Mesendoderm (in vitro differentiated cells): ENCODE measurements around the gene ORM2.
"Not testable (repeated sequence)": the region's sequence is repeated elsewhere in the genome, so short reads cannot be mapped to it uniquely, and the experiment has no call there.

ENCODE experiments used
- DNase-seq: peaks from one replicate; pipeline ENCODE4 v3.0.0; 2013
- H2AK5ac ChIP-seq: 2 replicates; pipeline ENCODE4 v1.6.1; 2013; ENCODE audit warnings: low read length, inconsistent platforms
- H2BK120ac ChIP-seq: 2 replicates; pipeline ENCODE4 v1.6.1; 2013; ENCODE audit warnings: low read depth, mild to moderate bottlenecking, low read length, moderate library complexity, mixed read lengths
- H2BK15ac ChIP-seq: replicated peaks from 2 replicates; pipeline ENCODE4 v1.6.1; 2013; ENCODE audit warnings: low read depth, mild to moderate bottlenecking, moderate library complexity
- H2BK5ac ChIP-seq: 2 replicates; pipeline ENCODE4 v1.6.1; 2013; ENCODE audit warnings: low read length, inconsistent platforms
- H3K18ac ChIP-seq: 2 replicates; pipeline ENCODE4 v1.6.1; 2013; ENCODE audit warnings: mild to moderate bottlenecking, low read length, mixed read lengths
- H3K23ac ChIP-seq: one replicate; pipeline ENCODE4 v1.6.1; 2013; ENCODE audit warnings: low read length
- H3K27ac ChIP-seq: 2 replicates; pipeline ENCODE4 v1.5.1; 2013; ENCODE audit warnings: low read depth, mild to moderate bottlenecking, inconsistent platforms, low read length, moderate library complexity
- H3K27me3 ChIP-seq: 2 replicates; pipeline ENCODE4 v1.6.1; 2013; ENCODE audit warnings: low read length, control low read depth, mild to moderate bottlenecking, inconsistent platforms; ENCODE audit not compliant: insufficient read depth, poor library complexity
- H3K36me3 ChIP-seq: 2 replicates; pipeline ENCODE4 v1.6.1; 2013; ENCODE audit warnings: low read length, inconsistent platforms; ENCODE audit not compliant: control insufficient read depth, insufficient read depth
- H3K4ac ChIP-seq: one replicate; pipeline ENCODE4 v1.6.1; 2013; ENCODE audit warnings: low read depth, mild to moderate bottlenecking, low read length, moderate library complexity
- H3K4me1 ChIP-seq: 2 replicates; pipeline ENCODE4 v1.6.1; 2013; ENCODE audit warnings: low read depth, low read length, inconsistent platforms; ENCODE audit not compliant: control insufficient read depth
- H3K4me2 ChIP-seq: 2 replicates; pipeline ENCODE4 v1.6.1; 2013; ENCODE audit warnings: low read length
- H3K4me3 ChIP-seq: 2 replicates; pipeline ENCODE4 v1.5.1; 2013; ENCODE audit warnings: mild to moderate bottlenecking, low read length
- H3K56ac ChIP-seq: one replicate; pipeline ENCODE4 v1.6.1; 2013; ENCODE audit warnings: low read length
- H3K79me1 ChIP-seq: 2 replicates; pipeline ENCODE4 v1.6.1; 2013; ENCODE audit warnings: low read length, inconsistent platforms
- H3K79me2 ChIP-seq: 2 replicates; pipeline ENCODE4 v1.6.1; 2013; ENCODE audit warnings: mild to moderate bottlenecking, low read length; ENCODE audit not compliant: control insufficient read depth, insufficient read depth
- H3K9ac ChIP-seq: 2 replicates; pipeline ENCODE4 v1.6.1; 2013; ENCODE audit warnings: low read length, inconsistent platforms
- H4K5ac ChIP-seq: one replicate; pipeline ENCODE4 v1.6.1; 2013; ENCODE audit warnings: low read length
- H4K8ac ChIP-seq: one replicate; pipeline ENCODE4 v1.6.1; 2013; ENCODE audit warnings: low read depth, mild to moderate bottlenecking, control low read depth, low read length, moderate library complexity
- WGBS: extraction: QIAGEN DNeasy Blood & Tissue Kit; methylation state at CpG from one replicate; pipeline ENCODE4 v1.1.7; 2013; ENCODE audit warnings: low lambda C conversion rate, missing lambda C conversion rate; ENCODE audit not compliant: insufficient coverage; ENCODE audit errors: extremely low coverage; 5-methylcytosine and 5-hydroxymethylcytosine counted together

The ORM2 gene

DNA sequence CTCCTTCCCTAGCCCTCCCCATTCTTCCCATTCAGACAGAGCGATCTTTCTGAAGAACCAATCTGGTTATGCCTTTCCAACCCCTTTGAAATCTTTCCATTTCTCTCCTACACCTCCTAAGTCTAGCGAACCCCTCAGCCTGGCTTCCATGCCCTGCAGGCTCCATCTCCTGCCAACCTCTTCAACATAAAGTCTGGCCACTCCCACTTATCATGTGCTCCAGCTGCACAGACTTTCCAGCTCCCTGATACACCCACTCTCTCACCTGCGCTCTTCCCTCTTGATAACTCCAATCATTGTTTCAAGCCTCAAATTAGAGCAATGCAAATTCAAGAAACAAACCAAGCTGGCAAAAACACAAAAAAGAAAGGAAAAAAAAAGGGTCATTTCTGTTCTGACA is 10.5 kb upstream of the ORM2 start:
- Histone ChIP-seq H2BK5ac (no peak overlapping the region), H3K18ac (no peak overlapping the region), H4K5ac (no peak overlapping the region), H2BK15ac (no peak overlapping the region), H3K27ac (no peak overlapping the region), H3K4ac (no peak overlapping the region), H3K79me2 (no peaks in the 10 kb centered on the region), H3K4me3 (no peak overlapping the region), H3K56ac (no peak overlapping the region), H4K8ac (no peak overlapping the region), H2AK5ac (no peak overlapping the region), H2BK120ac (no peak overlapping the region), H3K23ac (no peak overlapping the region), H3K9ac (no peak overlapping the region), H3K79me1 (no peaks in the 10 kb centered on the region), H3K4me2 (no peak overlapping the region), H3K27me3 (no peaks in the 10 kb centered on the region), H3K36me3 (no peaks in the 10 kb centered on the region), H3K4me1 (no peaks in the 10 kb centered on the region)
- no CpG with 5 or more reads among the region's 3 CpGs for WGBS
- DNase-seq: no peak

DNA sequence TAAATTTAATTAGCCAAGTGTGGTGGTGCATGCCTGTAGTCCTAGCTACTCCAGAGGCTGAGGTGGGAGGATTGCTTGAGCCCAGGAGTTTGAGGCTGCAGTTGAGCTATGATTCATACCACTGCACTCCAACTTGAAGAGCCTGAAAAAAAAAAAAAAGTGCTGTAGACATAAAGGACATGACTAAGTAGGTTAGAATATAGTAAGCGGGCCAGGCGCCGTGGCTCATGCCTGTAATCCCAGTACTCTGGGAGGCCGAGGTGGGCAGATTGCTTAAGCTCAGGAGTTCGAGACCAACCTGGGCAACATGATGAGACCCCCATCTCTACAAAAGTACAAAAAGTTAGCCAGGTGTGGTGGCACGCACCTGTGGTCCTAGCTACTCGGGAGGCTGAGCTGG is 9.0 kb upstream of the ORM2 start:
- not testable (repeated sequence) for H2BK5ac ChIP-seq, H3K4me1 ChIP-seq, H3K23ac ChIP-seq, H3K79me2 ChIP-seq, H2AK5ac ChIP-seq, H3K18ac ChIP-seq, H3K27ac ChIP-seq, H4K8ac ChIP-seq, H4K5ac ChIP-seq, H3K79me1 ChIP-seq, H3K4me3 ChIP-seq, H3K4ac ChIP-seq, DNase-seq, H3K4me2 ChIP-seq, H3K27me3 ChIP-seq, H2BK15ac ChIP-seq, H3K36me3 ChIP-seq, H3K9ac ChIP-seq, H3K56ac ChIP-seq, H2BK120ac ChIP-seq
- WGBS: no CpG with 5 or more reads among the region's 7 CpGs

DNA sequence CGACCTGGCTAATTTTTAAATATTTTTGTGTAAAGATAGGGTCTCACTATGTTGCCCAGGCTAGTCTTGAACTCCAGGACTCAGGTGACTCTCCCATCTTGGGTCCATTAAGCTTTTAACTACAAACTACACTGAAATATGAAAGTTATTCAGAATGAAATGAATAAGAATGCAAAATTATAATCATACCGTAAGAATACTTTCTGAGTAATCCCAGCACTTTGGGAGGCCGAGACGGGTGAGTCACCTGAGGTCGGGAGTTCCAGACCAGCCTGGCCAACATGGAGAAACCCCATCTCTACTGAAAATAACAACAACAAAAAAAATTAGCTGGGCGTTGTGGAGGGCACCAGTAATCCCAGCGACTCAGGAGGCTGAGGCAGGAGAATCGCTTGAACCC is 7.9 kb upstream of the ORM2 start:
- Histone ChIP-seq H2BK15ac (no peak overlapping the region), H4K5ac (no peak overlapping the region), H3K79me2 (no peaks in the 10 kb centered on the region), H3K27me3 (no peaks in the 10 kb centered on the region), H3K18ac (no peak overlapping the region), H3K27ac (no peak overlapping the region), H3K23ac (no peak overlapping the region), H3K79me1 (no peaks in the 10 kb centered on the region), H3K4me3 (no peak overlapping the region), H3K56ac (no peak overlapping the region), H3K4ac (no peak overlapping the region), H3K9ac (no peak overlapping the region), H2BK120ac (no peak overlapping the region), H2AK5ac (no peak overlapping the region), H3K36me3 (no peaks in the 10 kb centered on the region), H4K8ac (no peak overlapping the region), H2BK5ac (no peak overlapping the region), H3K4me2 (no peak overlapping the region), H3K4me1 (no peaks in the 10 kb centered on the region)
- no peak for DNase-seq
- WGBS: no CpG with 5 or more reads among the region's 8 CpGs

DNA sequence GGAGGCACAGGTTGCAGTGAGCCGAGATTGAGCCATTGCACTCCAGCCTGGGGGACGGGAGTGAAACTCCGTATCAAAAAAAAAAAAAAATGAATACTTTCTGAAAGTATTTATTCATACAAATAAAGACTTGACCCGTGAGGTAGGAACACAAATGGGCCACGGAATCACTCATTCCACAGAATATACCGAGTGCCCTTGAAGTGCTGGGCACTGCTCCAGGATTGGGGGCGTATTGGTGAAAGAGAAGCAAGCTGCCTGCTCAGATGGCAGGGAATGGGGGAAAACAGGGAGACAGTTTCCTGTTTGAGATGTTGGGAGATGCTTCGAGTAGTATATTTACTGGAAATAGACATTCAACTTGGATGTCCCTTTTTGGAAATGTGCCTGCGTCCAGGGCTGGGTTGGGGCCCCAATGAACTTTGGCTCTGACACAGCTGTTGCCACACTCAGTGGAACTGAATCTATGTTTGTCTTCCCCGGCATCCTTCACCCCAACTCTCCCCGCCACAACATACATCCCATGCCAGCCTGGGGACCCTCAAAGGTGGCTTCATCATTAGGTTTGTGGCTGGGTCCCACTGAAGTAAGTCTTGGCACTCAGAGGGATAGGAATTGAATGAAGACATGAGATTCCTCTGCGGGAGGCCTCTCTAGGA is 7.4 kb upstream of the ORM2 start:
- H3K4me1 ChIP-seq, H4K5ac ChIP-seq, H2BK120ac ChIP-seq, DNase-seq, H2BK5ac ChIP-seq, H3K56ac ChIP-seq, H3K4me3 ChIP-seq, H3K79me2 ChIP-seq, H3K23ac ChIP-seq, H3K79me1 ChIP-seq, H2BK15ac ChIP-seq, H3K18ac ChIP-seq, H4K8ac ChIP-seq, H3K9ac ChIP-seq, H3K4ac ChIP-seq, H3K27me3 ChIP-seq, H3K4me2 ChIP-seq, H3K36me3 ChIP-seq, H3K27ac ChIP-seq, H2AK5ac ChIP-seq: not testable (repeated sequence)
- no CpG with 5 or more reads among the region's 12 CpGs for WGBS

DNA sequence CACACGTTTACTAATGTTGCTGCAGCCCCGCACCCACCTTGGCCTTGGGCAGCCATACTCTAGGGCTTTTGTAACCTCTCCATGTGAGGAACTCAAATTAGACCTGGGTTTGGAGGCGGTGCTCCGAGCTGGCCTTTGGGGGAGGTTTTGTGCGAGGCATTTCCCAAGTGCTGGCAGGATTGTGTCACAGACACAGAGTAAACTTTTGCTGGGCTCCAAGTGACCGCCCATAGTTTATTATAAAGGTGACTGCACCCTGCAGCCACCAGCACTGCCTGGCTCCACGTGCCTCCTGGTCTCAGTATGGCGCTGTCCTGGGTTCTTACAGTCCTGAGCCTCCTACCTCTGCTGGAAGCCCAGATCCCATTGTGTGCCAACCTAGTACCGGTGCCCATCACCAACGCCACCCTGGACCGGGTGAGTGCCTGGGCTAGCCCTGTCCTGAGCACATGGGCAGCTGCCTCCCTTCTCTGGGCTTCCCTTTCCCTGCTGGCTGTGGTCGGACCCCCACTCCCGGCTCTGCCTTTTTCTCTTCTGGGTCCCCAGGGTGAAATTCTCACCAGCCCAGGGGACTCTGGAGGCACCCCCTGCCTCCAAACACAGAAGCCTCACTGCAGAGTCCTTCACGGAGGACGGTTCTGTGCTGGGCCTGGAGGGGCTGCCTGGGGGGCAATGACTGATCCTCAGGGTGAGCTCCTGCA is 6.7 kb upstream of the ORM2 start, which contains the start of gene ORM1:
Gene ORM1 (plus strand): TSS at position 268 of the 701 bp plus-strand sequence. CDS start 36 bp downstream, at position 304.
- H3K4me2 ChIP-seq, H3K79me2 ChIP-seq, H3K4ac ChIP-seq, H3K27me3 ChIP-seq, H3K9ac ChIP-seq, DNase-seq, H3K79me1 ChIP-seq, H2AK5ac ChIP-seq, H2BK120ac ChIP-seq, H3K36me3 ChIP-seq, H2BK15ac ChIP-seq, H4K5ac ChIP-seq, H3K18ac ChIP-seq, H4K8ac ChIP-seq, H3K27ac ChIP-seq, H3K56ac ChIP-seq, H3K4me3 ChIP-seq, H3K23ac ChIP-seq, H3K4me1 ChIP-seq, H2BK5ac ChIP-seq: not testable (repeated sequence)
- WGBS: no CpG with 5 or more reads among the region's 15 CpGs
